Measurements from ENCODE around the gene HYAL4. TPM values are rescaled to one million over a fixed set of nuclear protein-coding genes. Genes with fewer than 3 reads are reported as not detected.
"Not testable (repeated sequence)": the region's sequence is repeated elsewhere in the genome, so short reads cannot be mapped to it uniquely, and the experiment has no call there.

The HYAL4 gene
- total and polyA plus RNA-seq, 10 donors = 0.26 TPM; not detected in 9

DNA sequence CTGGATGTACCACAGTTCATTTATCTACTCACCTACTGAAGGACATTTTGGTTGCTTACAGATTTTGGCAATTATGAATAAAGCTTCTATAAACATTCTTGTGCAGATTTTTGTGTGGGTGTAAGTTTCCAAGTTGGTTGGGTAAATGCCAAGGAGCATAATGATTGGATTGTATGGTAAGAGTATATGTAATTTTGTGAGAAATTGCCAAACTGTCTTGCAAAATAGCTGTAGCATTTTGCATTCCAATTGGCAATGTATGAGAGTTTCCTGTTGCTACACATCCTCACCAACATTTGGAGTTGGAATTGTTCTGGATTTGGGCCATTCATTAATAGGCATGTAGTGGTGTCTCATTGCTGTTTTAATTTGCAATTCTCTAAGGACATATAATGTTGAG lies 33.9 kb upstream of the HYAL4 start:
- H3K4me1 ChIP-seq = no peaks in the 10 kb centered on the region
- no peaks in the 10 kb centered on the region for H3K27me3 ChIP-seq (replicated peaks in 1 of 7)
- peaks cover 0 to 24% (median 10%) of the 10 kb centered on the region in 8 donors for H3K9me3 ChIP-seq
- H3K27ac ChIP-seq = no peak overlapping the region
- H3K4me3 ChIP-seq = no peak overlapping the region
- intact Hi-C loops (cut with DNase I; ENCODE audit: low total_unique reads) = no loop called here
- no peaks in the 10 kb centered on the region for H3K36me3 ChIP-seq
- TF ChIP-seq POLR2A (IDR thresholded peaks at IDR 0.05) (no peak), POLR2AphosphoS5 (IDR thresholded peaks at IDR 0.05) (no peak)
- TF ChIP-seq, protein P1, sequence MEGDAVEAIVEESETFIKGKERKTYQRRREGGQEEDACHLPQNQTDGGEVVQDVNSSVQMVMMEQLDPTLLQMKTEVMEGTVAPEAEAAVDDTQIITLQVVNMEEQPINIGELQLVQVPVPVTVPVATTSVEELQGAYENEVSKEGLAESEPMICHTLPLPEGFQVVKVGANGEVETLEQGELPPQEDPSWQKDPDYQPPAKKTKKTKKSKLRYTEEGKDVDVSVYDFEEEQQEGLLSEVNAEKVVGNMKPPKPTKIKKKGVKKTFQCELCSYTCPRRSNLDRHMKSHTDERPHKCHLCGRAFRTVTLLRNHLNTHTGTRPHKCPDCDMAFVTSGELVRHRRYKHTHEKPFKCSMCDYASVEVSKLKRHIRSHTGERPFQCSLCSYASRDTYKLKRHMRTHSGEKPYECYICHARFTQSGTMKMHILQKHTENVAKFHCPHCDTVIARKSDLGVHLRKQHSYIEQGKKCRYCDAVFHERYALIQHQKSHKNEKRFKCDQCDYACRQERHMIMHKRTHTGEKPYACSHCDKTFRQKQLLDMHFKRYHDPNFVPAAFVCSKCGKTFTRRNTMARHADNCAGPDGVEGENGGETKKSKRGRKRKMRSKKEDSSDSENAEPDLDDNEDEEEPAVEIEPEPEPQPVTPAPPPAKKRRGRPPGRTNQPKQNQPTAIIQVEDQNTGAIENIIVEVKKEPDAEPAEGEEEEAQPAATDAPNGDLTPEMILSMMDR (IDR thresholded peaks at IDR 0.05 in 8 of 11, conservative IDR thresholded peaks at IDR 0.05 in 3 of 11) = no peak
- DNase-seq = no peak

DNA sequence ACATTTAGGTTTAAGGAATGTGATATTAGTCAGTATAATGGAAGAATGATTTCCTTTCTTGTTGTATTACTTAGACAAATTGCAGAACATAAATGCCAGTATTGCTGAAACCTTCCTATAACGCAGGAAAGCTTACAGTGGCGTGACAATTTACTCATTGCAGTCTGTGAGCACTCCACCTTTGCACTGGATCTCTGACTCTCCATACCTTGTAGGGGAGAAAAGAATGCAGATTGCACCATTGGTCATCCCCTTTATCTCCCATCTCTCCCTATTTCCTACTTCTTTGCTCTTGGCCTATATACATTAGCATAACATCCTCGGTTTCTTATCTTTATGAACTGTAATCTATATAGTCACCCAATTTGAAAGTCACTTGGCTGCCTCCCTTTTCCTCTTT lies 28.1 kb upstream of the HYAL4 start:
- no peak overlapping the region for H3K27ac ChIP-seq

DNA sequence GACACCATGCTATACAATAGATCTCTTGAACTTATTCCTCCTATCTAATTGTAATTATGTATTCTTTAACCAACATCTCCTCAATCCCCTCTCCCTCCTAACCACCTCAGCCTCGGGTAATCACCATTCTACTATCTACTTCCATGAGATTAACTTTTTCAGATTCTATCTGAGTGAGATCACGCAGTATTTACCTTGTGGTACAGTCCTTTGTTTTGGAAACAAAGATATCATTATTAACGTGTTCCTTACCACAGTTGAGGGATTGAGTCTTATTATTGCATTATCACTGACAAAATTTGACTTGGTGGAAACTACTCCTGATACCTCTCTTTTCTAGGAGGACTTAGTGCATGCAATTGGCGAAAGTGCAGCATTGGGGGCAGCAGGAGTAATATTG lies 26.0 kb upstream of the HYAL4 start:
- Histone ChIP-seq H3K36me3 (no peaks in the 10 kb centered on the region), H3K4me3 (no peak overlapping the region), H3K27me3 (replicated peaks in 1 of 7) (no peaks in the 10 kb centered on the region), H3K9me3 (no peaks in the 10 kb centered on the region), H3K27ac (no peak overlapping the region), H3K4me1 (no peaks in the 10 kb centered on the region)
- DNase-seq = no peak
- 63 to 77% (median 68%) methylated on average over 4 of the region's 4 CpGs for WGBS, 5 donors
- no peak for TF ChIP-seq POLR2A (IDR thresholded peaks at IDR 0.05)
- intact Hi-C loops (cut with DNase I; ENCODE audit: low total_unique reads) = no loop called here

More for the DNA sequence above, 28.1 kb upstream of the HYAL4 start:
- intact Hi-C loops (cut with DNase I; ENCODE audit: low total_unique reads) = no loop called here
- no peaks in the 10 kb centered on the region for H3K9me3 ChIP-seq
- DNase-seq = no peak
- TF ChIP-seq POLR2AphosphoS5 (IDR thresholded peaks at IDR 0.05) (no peak), POLR2A (IDR thresholded peaks at IDR 0.05) (no peak)
- TF ChIP-seq, protein P1 (IDR thresholded peaks at IDR 0.05 in 8 of 11, conservative IDR thresholded peaks at IDR 0.05 in 3 of 11) = no peak
- 82 to 88% (median 86%) methylated on average over 3 of the region's 3 CpGs for WGBS, 5 donors
- H3K4me3 ChIP-seq = no peak overlapping the region
- no peaks in the 10 kb centered on the region for H3K36me3 ChIP-seq
- no peaks in the 10 kb centered on the region for H3K4me1 ChIP-seq
- H3K27me3 ChIP-seq (replicated peaks in 1 of 7) = no peaks in the 10 kb centered on the region

DNA sequence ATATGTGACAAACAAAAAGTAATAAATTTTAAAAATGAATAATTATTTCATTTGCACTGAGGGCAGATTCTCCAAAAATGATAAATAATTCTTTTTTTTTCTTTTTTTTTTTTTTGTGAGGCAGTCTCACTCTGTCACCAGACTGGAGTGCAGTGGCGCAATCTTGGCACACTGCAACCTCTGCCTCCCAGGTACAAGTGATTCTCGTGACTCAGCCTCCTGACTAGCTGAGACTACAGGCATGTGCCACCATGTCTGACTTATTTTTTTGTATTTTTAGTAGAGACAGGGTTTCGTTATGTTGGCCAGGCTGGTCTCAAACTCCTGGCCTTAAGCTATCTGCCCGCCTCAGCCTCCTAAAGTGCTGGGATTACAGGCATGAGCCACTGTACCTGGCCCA lies 25.2 kb upstream of the HYAL4 start:
- H3K4me3 ChIP-seq; intact Hi-C loops (cut with DNase I; ENCODE audit: low total_unique reads): not testable (repeated sequence)

DNA sequence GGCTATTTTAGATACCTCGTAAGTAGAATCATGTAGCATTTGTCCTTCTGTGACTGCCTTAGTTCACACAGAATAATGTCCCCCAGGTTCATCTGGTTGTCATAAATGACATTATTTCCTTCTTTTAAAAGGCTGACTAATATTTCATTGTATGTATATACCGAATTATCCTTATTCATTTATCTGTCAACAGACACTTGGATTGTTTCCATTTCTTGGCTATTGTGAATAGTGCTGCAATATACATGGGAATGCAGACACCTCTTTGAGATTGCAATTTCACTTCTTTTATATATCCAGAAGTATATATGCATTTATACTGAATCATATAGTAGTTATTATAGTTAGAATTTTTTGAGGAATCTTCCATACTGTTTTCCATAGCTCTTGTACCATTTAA lies 24.1 kb upstream of the HYAL4 start:
- 86 to 98% (median 90%) methylated on average over 2 of the region's 2 CpGs for WGBS, 5 donors
- intact Hi-C loops (cut with DNase I; ENCODE audit: low total_unique reads) = no loop called here
- no peak overlapping the region for H3K4me3 ChIP-seq

More for the DNA sequence above, 25.2 kb upstream of the HYAL4 start:
- 86 to 95% (median 91%) methylated on average over 4 of the region's 4 CpGs for WGBS, 5 donors
- H3K9me3 ChIP-seq; H3K27me3 ChIP-seq (replicated peaks in 1 of 7); H3K27ac ChIP-seq; H3K4me1 ChIP-seq; H3K36me3 ChIP-seq; DNase-seq: not testable (repeated sequence)

More for the DNA sequence above, 24.1 kb upstream of the HYAL4 start:
- H3K27ac ChIP-seq = no peak overlapping the region
- H3K4me1 ChIP-seq = no peaks in the 10 kb centered on the region
- H3K36me3 ChIP-seq = no peaks in the 10 kb centered on the region
- H3K9me3 ChIP-seq = no peaks in the 10 kb centered on the region
- no peak for TF ChIP-seq POLR2A (IDR thresholded peaks at IDR 0.05)
- TF ChIP-seq, protein P1 (IDR thresholded peaks at IDR 0.05 in 8 of 11, conservative IDR thresholded peaks at IDR 0.05 in 3 of 11) = no peak
- no peak for TF ChIP-seq POLR2AphosphoS5 (IDR thresholded peaks at IDR 0.05)
- no peak for DNase-seq
- H3K27me3 ChIP-seq (replicated peaks in 1 of 7) = no peaks in the 10 kb centered on the region

Data from spleen (tissue), 11 donors.